Type B pancreatic cell (in vitro differentiated cells): Measurements from ENCODE around the gene DOP1B. TPM values are rescaled to one million over a fixed set of nuclear protein-coding genes. Genes with fewer than 3 reads are reported as not detected.
A peak's percentile ranks its signal among the peaks of the same experiment; 100 is the strongest.

Experiments used
- DNase-seq: peaks from one replicate; pipeline ENCODE4 v3.0.0; 2021; ENCODE audit warnings: mixed read lengths; ENCODE audit not compliant: unreplicated experiment; ENCODE audit errors: extremely low spot score
- H3K27ac Mint-ChIP-seq: 2 replicates; pipeline ENCODE4 v1.8.0; 2021; ENCODE audit warnings: mild to moderate bottlenecking, mixed read lengths
- H3K27me3 Mint-ChIP-seq: 2 replicates; pipeline ENCODE4 v1.8.0; 2021; ENCODE audit warnings: mixed read lengths
- H3K36me3 Mint-ChIP-seq: 2 replicates; pipeline ENCODE4 v1.8.0; 2021; ENCODE audit warnings: mixed read lengths
- H3K4me1 Mint-ChIP-seq: one replicate; pipeline ENCODE4 v1.8.0; 2021; ENCODE audit warnings: mixed read lengths; ENCODE audit not compliant: unreplicated experiment
- H3K4me3 Mint-ChIP-seq: 2 replicates; pipeline ENCODE4 v1.8.0; 2021; ENCODE audit warnings: mild to moderate bottlenecking, mixed read lengths
- H3K9me3 Mint-ChIP-seq: 2 replicates; pipeline ENCODE4 v1.8.0; 2021; ENCODE audit warnings: mixed read lengths
- total RNA-seq: library from RNA; stranded (reverse); gene quantifications from 2 replicates; pipeline ENCODE4 v1.2.1, GENCODE V29; 2021; ENCODE audit warnings: low replicate concordance
- TF ChIP-seq, protein P1 (sequence below): fragments of 200-600 bp; sonication (generic); conservative IDR thresholded peaks from 2 replicates; pipeline ENCODE4 v1.5.0; 2021; ENCODE audit warnings: antibody characterized with exemption, mild to moderate bottlenecking

The DOP1B gene
- total RNA-seq, 1 donor from 2014 or later, result 26.5 TPM

- H3K27ac Mint-ChIP-seq, result no peak overlapping the region
- H3K4me1 Mint-ChIP-seq, result peaks cover 12% of the 10 kb centered on the region
- H3K36me3 Mint-ChIP-seq, result no peaks in the 10 kb centered on the region
- TF ChIP-seq, protein P1, sequence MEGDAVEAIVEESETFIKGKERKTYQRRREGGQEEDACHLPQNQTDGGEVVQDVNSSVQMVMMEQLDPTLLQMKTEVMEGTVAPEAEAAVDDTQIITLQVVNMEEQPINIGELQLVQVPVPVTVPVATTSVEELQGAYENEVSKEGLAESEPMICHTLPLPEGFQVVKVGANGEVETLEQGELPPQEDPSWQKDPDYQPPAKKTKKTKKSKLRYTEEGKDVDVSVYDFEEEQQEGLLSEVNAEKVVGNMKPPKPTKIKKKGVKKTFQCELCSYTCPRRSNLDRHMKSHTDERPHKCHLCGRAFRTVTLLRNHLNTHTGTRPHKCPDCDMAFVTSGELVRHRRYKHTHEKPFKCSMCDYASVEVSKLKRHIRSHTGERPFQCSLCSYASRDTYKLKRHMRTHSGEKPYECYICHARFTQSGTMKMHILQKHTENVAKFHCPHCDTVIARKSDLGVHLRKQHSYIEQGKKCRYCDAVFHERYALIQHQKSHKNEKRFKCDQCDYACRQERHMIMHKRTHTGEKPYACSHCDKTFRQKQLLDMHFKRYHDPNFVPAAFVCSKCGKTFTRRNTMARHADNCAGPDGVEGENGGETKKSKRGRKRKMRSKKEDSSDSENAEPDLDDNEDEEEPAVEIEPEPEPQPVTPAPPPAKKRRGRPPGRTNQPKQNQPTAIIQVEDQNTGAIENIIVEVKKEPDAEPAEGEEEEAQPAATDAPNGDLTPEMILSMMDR, result no peak
- no peaks in the 10 kb centered on the region for H3K27me3 Mint-ChIP-seq
- DNase-seq, result no peak
- H3K4me3 Mint-ChIP-seq, result no peak overlapping the region
- H3K9me3 Mint-ChIP-seq, result no peaks in the 10 kb centered on the region
Observed at GRCh38 chr21:36145259-36145658, 11.4 kb upstream of the DOP1B start.

- peaks cover 7% of the 10 kb centered on the region for H3K4me1 Mint-ChIP-seq
- no peak overlapping the region for H3K4me3 Mint-ChIP-seq
- TF ChIP-seq, protein P1, result no peak
- H3K27me3 Mint-ChIP-seq, result no peaks in the 10 kb centered on the region
- no peaks in the 10 kb centered on the region for H3K36me3 Mint-ChIP-seq
- no peak overlapping the region for H3K27ac Mint-ChIP-seq
- H3K9me3 Mint-ChIP-seq, result no peaks in the 10 kb centered on the region
- no peak for DNase-seq
Observed at GRCh38 chr21:36147911-36148310, 8.7 kb upstream of the DOP1B start.

DNA sequence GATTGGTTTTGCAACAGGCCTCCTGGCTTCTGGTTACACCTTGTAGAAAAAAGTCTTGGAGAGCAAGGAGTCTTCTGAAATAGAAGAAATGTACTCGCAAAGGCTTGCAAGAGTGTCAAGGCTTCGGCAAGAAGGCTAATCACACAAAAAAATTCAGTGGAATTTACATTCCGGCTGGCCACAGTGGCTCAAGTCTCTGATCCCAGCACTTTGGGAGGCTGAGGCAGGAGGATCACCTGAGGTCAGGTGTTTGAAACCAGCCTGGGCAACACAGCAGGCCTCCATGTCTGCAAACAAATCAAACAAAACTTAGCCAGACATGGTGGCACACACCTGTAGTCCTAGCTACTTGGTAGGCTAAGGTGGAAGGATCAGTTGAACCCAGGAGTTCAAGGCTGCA is 7.7 kb upstream of the DOP1B start:
- no peak overlapping the region for H3K27ac Mint-ChIP-seq
- no peak for DNase-seq
- TF ChIP-seq, protein P1, result no peak
- peaks cover 7% of the 10 kb centered on the region for H3K4me1 Mint-ChIP-seq
- H3K36me3 Mint-ChIP-seq, result no peaks in the 10 kb centered on the region
- no peaks in the 10 kb centered on the region for H3K9me3 Mint-ChIP-seq
- H3K4me3 Mint-ChIP-seq, result no peak overlapping the region
- H3K27me3 Mint-ChIP-seq, result no peaks in the 10 kb centered on the region

GRCh38 chr21:36149788-36150711 is 6.6 kb upstream of the DOP1B start:
- Mint-ChIP-seq H3K4me1 (peaks cover 7% of the 10 kb centered on the region), H3K36me3 (no peaks in the 10 kb centered on the region), H3K27me3 (peaks cover 2% of the 10 kb centered on the region), H3K27ac (no peak overlapping the region), H3K9me3 (no peaks in the 10 kb centered on the region), H3K4me3 (no peak overlapping the region)
- TF ChIP-seq, protein P1, result no peak
- no peak for DNase-seq

- DNase-seq, result no peak
- Mint-ChIP-seq H3K36me3 (no peaks in the 10 kb centered on the region), H3K27me3 (peaks cover 14% of the 10 kb centered on the region), H3K4me1 (peaks cover 14% of the 10 kb centered on the region), H3K9me3 (no peaks in the 10 kb centered on the region), H3K4me3 (peak overlapping the region; percentile 86), H3K27ac (peak overlapping the region; percentile 87)
- TF ChIP-seq, protein P1, result no peak
Observed at GRCh38 chr21:36155603-36156338, 853 bp upstream of the DOP1B start.
